SK-N-SH treated with all-trans-retinoic acid at 6 μM for 48 hours (cell line): ENCODE results near the gene LTBR.

Source experiments
- ATAC-seq: fragments of 200-7000 bp; cut with Tn5 transposase; 3 replicates; pipeline ENCODE4 v1.9.1; 2020; ENCODE audit warnings: mild to moderate bottlenecking, moderate library complexity
- ARNTL ChIP-seq: fragments of 450-650 bp; formaldehyde crosslinking; IDR thresholded peaks from 2 replicates; pipeline ENCODE4 v1.5.0; 2020; ENCODE audit warnings: low read depth, mild to moderate bottlenecking, moderate library complexity, borderline replicate concordance
- BACH2 ChIP-seq: fragments of 250-450 bp; sonication (Bioruptor Pico); IDR thresholded peaks from 2 replicates; pipeline ENCODE4 v1.9.0; 2021; ENCODE audit warnings: mild to moderate bottlenecking, borderline replicate concordance
- CREB5 ChIP-seq: fragments of 250-450 bp; sonication (Bioruptor Pico); IDR thresholded peaks from 2 replicates; pipeline ENCODE4 v1.5.1; 2020; ENCODE audit warnings: low read depth, mild to moderate bottlenecking, moderate library complexity
- ESRRG ChIP-seq: fragments of 250-450 bp; sonication (Bioruptor Pico); IDR thresholded peaks from 2 replicates; pipeline ENCODE4 v1.6.1; 2021; ENCODE audit warnings: mild to moderate bottlenecking
- GLIS3 ChIP-seq: fragments of 250-450 bp; sonication (Bioruptor Pico); IDR thresholded peaks from 2 replicates; pipeline ENCODE4 v1.5.0; 2020; ENCODE audit warnings: mild to moderate bottlenecking, moderate library complexity
- ISL1 ChIP-seq: fragments of 250-450 bp; sonication (Bioruptor Pico); IDR thresholded peaks from 2 replicates; pipeline ENCODE4 v2.1.2; 2022; ENCODE audit warnings: mild to moderate bottlenecking, moderate library complexity
- OSR1 ChIP-seq: fragments of 250-450 bp; sonication (Bioruptor Pico); IDR thresholded peaks from 2 replicates; pipeline ENCODE4 v1.8.0; 2022; ENCODE audit warnings: moderate library complexity, mild to moderate bottlenecking, inconsistent platforms
- PATZ1 ChIP-seq: fragments of 250-450 bp; sonication (Bioruptor Pico); IDR thresholded peaks from 2 replicates; pipeline ENCODE4 v1.8.0; 2020; ENCODE audit warnings: mild to moderate bottlenecking, moderate library complexity, borderline replicate concordance
- POU6F1 ChIP-seq: fragments of 250-450 bp; sonication (Bioruptor Pico); IDR thresholded peaks from 2 replicates; pipeline ENCODE4 v1.8.0; 2021; ENCODE audit warnings: low read depth, mild to moderate bottlenecking, moderate library complexity, borderline replicate concordance
- PPARA ChIP-seq: fragments of 250-450 bp; sonication (Bioruptor Pico); IDR thresholded peaks from 2 replicates; pipeline ENCODE4 v1.5.0; 2020; ENCODE audit warnings: mild to moderate bottlenecking, borderline replicate concordance
- SNAI2 ChIP-seq: fragments of 250-450 bp; sonication (Bioruptor Pico); IDR thresholded peaks from 2 replicates; pipeline ENCODE4 v1.5.0; 2020; ENCODE audit warnings: mild to moderate bottlenecking, moderate library complexity
- TCF4 ChIP-seq: fragments of 250-450 bp; sonication (Bioruptor Pico); IDR thresholded peaks from 2 replicates; pipeline ENCODE4 v1.8.0; 2021; ENCODE audit warnings: mild to moderate bottlenecking, moderate library complexity, borderline replicate concordance
- TOX ChIP-seq: fragments of 250-450 bp; sonication (Bioruptor Pico); IDR thresholded peaks from 2 replicates; pipeline ENCODE4 v1.8.0; 2021; ENCODE audit warnings: mild to moderate bottlenecking, moderate library complexity, borderline replicate concordance
- TSHZ2 ChIP-seq: fragments of 250-450 bp; sonication (Bioruptor Pico); IDR thresholded peaks from 2 replicates; pipeline ENCODE4 v1.5.0; 2020; ENCODE audit warnings: mild to moderate bottlenecking, moderate library complexity
- ZC3H10 ChIP-seq: fragments of 250-450 bp; sonication (Bioruptor Pico); IDR thresholded peaks from 2 replicates; pipeline ENCODE4 v1.5.1; 2021; ENCODE audit warnings: mild to moderate bottlenecking, moderate library complexity
- ZFP3 ChIP-seq: fragments of 250-450 bp; sonication (Bioruptor Pico); IDR thresholded peaks from 2 replicates; pipeline ENCODE4 v1.5.0; 2020; ENCODE audit warnings: mild to moderate bottlenecking, moderate library complexity
- ZFP30 ChIP-seq: fragments of 450-650 bp; formaldehyde crosslinking; IDR thresholded peaks from 2 replicates; pipeline ENCODE4 v1.5.0; 2022; ENCODE audit warnings: mild to moderate bottlenecking, moderate library complexity
- ZNF565 ChIP-seq: fragments of 450-650 bp; formaldehyde crosslinking; conservative IDR thresholded peaks from 2 replicates; pipeline ENCODE4 v1.5.0; 2020; ENCODE audit warnings: low read depth, mild to moderate bottlenecking, moderate library complexity

LTBR gene

GRCh38 chr12:6373022-6373787, 10.8 kb upstream of the LTBR start (continued):
- no peak for TF ChIP-seq PATZ1
- TF ChIP-seq CREB5 (CRISPR knock-in tag), result no peak
- no peak for TF ChIP-seq ISL1
- no peak for TF ChIP-seq POU6F1 (CRISPR knock-in tag)
- TF ChIP-seq ZC3H10 (CRISPR knock-in tag), result no peak
- TF ChIP-seq GLIS3, result no peak

GRCh38 chr12:6374028-6374785, 9.8 kb upstream of the LTBR start:
- ATAC-seq, result no peak
- TF ChIP-seq ARNTL (CRISPR knock-in tag), result no peak
- no peak for TF ChIP-seq ZC3H10 (CRISPR knock-in tag)
- no peak for TF ChIP-seq ZFP30
- no peak for TF ChIP-seq ESRRG (CRISPR knock-in tag)
- TF ChIP-seq, all 23 proteins: peak for 0

- TF ChIP-seq BACH2 (CRISPR knock-in tag) (no peak), GLIS3 (no peak), TSHZ2 (CRISPR knock-in tag) (no peak), ESRRG (CRISPR knock-in tag) (no peak), OSR1 (CRISPR knock-in tag) (no peak), ARNTL (CRISPR knock-in tag) (no peak), ISL1 (no peak), SNAI2 (no peak)
- TF ChIP-seq, all 23 proteins: peak for 0
Measured at GRCh38 chr12:6374786-6375160, 9.2 kb upstream of the LTBR start.

GRCh38 chr12:6375269-6376078, 8.5 kb upstream of the LTBR start, which contains the start of gene SCNN1A:
Gene SCNN1A (minus strand): TSS chr12:6375563. CDS start chr12:6374783, 780 bp downstream.
- ATAC-seq, result no peak
- TF ChIP-seq ZFP3 (CRISPR knock-in tag) (no peak), CREB5 (CRISPR knock-in tag) (no peak), TOX (no peak), TSHZ2 (CRISPR knock-in tag) (no peak), ZNF565 (CRISPR knock-in tag) (no peak), ARNTL (CRISPR knock-in tag) (no peak), PPARA (CRISPR knock-in tag) (no peak), BACH2 (CRISPR knock-in tag) (no peak), ZFP30 (no peak), ZC3H10 (CRISPR knock-in tag) (no peak), TCF4 (no peak), POU6F1 (CRISPR knock-in tag) (no peak), SNAI2 (no peak)

More at GRCh38 chr12:6374786-6375160, 9.2 kb upstream of the LTBR start:
- no peak for ATAC-seq
